ENCODE measurements around the gene CCL22.
"Not testable (repeated sequence)": the region's sequence is repeated elsewhere in the genome, so short reads cannot be mapped to it uniquely, and the experiment has no call there.

CCL22 gene

DNA sequence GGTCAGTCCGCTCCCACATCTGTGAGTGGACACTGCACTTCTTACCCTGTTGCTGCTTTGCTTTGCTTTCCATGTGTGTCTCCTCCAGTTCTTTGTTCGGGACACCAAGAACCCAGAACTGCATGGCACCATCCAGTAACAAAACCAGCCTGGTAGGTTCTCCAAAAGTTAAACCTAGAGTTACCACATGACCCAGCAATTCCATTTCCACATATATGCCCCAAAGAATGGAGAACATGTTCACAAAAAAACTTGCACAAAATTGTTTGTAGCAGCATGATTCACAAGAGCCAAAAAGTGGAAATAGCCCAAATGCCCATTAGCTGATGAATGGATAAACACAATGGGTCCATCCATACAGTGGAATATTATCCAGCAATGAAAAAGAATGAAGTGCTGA is 10.3 kb upstream of the CCL22 start:
- DNase-seq, result no peak

- no peak for DNase-seq
Observed at GRCh38 chr16:57349212-57350031, 9.2 kb upstream of the CCL22 start.

- no peak for DNase-seq
Observed at GRCh38 chr16:57352636-57353047, 5.9 kb upstream of the CCL22 start.

DNA sequence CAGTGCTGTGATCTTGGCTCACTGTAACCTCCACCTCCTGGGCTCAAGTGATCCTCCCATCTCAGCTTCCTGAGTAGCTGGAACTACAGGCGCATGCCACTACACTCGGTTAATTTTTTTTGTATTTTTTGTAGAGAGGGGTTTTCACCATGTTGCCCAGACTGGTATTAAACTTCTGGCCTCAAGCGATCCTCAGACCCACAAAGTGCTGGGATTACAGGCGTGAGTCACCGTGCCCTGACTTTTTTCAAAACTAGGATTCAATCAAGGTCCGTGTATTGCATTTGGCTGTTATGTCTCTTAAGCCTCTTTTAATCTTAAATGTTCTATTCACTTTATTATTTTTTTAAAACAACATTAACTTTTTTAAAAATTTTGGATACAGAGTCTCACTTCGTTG is 4.3 kb upstream of the CCL22 start:
- no peak for DNase-seq

GRCh38 chr16:57355898-57356414 is 2.6 kb upstream of the CCL22 start:
- no peak for DNase-seq

- DNase-seq, result no peak
Observed at GRCh38 chr16:57356547-57356946, 2.0 kb upstream of the CCL22 start.

DNA sequence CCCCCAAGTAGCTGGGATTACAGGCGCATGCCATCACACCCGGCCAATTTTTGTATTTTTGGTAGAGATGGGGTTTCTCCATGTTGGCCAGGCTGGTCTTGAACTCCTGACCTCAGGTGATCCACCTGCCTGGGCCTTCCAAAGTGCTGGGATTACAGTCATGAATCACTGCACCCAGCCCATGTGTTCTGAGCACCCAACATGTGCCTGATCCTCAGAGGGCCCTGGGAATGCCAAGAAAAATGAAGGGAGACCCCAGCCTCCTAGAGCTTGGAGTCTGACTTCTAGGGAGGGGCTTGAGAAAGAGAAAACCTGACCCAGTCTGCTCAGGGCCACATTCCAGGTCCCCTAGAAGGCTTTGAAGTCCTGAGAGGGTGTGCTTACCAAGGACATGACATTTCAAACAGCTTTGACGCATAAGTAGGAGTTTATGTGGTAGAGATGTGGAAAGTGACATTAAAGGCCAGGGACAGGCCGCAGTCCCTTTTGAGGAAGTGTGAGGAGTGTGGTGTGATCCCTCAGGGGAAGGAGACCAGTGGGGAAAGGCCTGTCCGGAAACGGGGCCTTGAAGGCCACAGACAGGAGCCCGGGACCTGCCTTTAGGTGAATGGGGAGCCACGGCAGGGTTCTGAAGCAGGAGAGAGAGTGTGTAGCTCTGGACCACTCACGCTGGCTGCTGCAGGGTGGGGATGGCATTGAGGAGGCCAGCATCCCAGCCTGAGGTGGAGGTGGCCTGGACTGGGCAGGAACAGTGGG is 1.1 kb upstream of the CCL22 start:
- DNase-seq, result no peak

DNA sequence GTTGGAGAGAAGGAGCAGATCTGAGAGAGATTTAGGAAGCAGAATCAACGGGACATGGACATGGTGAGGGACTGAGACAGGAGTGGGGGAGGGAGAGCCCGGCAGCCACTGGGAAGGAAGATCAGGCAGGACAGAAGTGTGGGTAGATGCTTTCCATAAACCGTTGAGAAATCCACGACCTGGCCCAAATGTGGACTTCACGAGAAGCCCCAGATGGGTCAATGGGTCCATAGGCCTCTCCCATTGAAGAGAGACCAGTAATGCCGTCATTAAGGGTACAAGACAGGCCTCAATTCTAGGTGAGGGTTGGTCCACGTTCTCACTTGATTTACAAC is 530 bp upstream of the CCL22 start:
- DNase-seq, result no peak

DNA sequence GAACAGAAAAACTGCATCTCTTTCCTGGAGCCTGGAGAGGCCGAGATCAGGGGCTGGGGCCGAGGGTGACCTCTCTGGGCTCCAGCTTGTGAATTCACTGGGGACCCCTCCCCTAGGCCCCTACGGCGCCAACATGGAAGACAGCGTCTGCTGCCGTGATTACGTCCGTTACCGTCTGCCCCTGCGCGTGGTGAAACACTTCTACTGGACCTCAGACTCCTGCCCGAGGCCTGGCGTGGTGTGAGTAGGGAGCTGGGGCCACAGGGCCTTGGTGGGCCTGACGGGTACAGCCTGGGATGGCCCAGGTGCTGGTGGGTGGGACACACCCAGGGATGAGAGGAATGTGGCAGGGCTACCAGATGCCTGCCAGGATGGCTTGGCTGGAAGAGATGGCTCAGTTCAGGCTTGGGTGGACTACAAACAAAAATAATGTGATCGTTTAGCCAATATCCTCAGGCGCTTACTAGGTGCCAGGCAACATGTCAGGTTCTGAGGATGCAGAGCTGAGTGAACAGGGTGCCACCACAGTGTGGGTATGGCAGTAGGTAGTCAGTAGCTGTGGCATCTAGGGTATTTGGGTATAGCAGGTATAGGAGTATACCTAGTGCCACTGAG is 1.8 kb downstream of the CCL22 start:
- no peak for DNase-seq

GRCh38 chr16:57361404-57361803 is 2.8 kb downstream of the CCL22 start:
- no peak for DNase-seq

- peak; percentile 15 for DNase-seq
Observed at GRCh38 chr16:57364143-57364542, 5.6 kb downstream of the CCL22 start.

DNA sequence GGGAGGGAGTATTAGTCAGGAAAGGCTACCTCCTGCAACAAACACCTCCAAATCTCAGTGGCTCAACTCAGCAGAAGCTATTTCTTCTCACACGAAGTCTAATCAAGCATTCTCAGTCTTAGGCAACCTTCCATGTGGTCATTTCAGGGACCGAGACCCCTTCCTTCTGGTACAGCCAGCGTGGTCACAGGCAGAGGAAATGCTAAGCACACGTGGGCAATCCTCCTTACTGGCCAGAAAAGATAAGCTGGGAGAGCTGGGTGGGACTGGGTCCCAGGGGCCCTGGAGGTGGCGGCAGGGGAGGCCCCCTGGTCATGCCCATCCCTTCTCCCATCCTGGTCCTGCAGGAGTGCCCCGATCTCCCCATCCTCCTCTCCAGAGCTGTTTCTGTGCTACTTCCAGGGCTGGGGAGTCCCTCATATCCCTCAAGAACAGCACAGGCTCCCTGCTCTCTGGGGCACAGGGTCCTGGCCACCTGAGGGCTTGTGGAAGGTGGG is 8.0 kb downstream of the CCL22 start:
- no peak for DNase-seq

- DNase-seq, result no peak
Observed at GRCh38 chr16:57367116-57367752, 8.7 kb downstream of the CCL22 start.

- no peak for DNase-seq
Observed at GRCh38 chr16:57371494-57372371, 13.2 kb downstream of the CCL22 start.

DNA sequence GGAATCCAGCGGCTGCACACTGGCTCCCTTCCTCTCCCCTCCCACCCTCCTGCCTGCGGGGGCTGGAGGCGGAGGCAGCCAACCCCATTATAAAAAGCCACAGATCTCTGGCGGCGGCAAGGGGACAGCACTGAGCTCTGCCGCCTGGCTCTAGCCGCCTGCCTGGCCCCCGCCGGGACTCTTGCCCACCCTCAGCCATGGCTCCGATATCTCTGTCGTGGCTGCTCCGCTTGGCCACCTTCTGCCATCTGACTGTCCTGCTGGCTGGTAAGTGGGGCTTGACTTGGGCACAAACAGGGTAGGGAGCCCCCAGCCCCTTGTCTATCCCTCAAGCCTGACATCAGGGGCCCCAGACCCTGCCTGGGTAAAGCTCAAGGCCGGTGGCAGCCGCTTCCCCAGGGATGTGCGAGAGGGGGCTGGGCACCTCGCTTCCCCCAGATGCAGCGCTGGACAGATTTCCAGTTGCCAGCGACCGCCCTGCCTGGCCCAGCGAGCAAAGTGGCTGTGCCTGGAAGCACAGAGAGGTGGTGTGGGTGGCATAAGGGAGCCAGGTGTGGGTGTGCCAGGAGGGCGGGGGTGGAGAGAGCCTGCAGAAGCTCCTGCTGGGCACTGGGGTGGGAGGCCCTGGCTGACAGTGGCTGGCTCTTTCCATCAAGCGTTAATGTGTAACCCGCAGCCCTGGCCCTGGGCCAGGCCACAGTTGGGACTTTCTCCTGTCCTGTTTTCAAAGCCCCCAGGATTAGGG is 14.0 kb downstream of the CCL22 start, which contains the start of gene CX3CL1:
CX3CL1 (plus strand) TSS at position 119 of the 745 bp plus-strand sequence; CDS start at position 198, 79 bp downstream.
- no peak for DNase-seq

DNA sequence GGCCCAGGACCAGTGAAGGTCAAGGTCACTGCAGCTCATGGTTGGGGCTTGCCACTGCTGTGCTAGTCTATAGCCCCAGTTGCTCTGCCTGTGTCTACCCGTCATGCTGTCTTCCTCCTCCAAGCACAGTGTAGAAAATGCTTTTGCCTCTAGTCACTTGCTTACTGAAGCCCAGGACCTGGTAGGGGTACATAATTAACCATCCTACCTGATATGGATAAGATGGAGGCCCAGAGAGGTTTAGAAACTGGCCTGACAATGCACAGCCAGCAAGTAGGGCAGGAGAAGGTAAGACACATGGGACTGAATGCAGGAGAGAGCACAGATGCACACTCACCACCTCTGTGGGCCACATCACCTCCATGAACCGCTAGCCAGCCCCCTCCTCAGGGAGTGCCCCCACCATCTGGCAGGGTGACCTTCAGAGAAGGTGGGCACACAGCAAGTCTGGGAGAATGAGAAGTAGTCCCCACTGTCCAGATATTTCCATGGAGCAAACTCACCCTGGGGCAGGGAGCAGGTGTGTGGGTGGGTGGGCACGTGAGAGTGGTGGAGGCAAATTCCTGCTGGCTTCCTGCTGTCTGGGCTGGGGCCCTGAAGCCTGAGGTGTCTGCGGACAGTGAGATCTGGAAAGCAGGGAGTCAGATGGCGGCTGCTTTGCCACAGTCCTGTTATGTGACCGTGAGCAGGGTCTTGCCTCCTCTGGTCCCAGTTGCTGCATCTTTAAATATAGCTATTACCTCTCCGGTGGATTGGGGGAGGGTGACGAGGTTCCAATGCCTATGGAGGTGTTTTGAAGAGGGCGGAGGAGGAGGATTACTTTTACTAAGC is 14.7 kb downstream of the CCL22 start:
- no peak for DNase-seq

DNA sequence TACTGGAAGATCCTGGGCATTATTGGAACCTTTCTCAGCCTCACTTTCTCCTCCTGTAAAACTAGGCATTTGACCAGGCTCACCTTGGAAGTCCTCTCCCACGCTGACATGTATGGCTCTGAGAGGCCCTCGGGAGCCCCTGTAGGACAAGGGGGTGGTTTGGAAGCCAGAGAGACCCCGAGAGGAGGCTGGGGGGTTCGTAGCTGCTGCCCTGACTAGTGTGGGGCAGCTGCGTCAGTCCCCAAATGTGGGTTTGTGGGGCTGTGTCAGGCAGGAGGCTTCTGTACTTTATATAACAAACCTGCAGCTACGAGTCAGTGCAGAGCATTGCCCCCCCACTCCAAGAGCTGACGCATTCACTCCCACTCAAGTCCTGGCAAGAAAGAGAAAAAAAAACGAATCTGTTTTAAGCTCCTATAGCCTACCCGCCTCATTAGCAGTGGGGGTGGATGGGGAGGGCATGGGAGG is 15.5 kb downstream of the CCL22 start:
- DNase-seq, result no peak

DNA sequence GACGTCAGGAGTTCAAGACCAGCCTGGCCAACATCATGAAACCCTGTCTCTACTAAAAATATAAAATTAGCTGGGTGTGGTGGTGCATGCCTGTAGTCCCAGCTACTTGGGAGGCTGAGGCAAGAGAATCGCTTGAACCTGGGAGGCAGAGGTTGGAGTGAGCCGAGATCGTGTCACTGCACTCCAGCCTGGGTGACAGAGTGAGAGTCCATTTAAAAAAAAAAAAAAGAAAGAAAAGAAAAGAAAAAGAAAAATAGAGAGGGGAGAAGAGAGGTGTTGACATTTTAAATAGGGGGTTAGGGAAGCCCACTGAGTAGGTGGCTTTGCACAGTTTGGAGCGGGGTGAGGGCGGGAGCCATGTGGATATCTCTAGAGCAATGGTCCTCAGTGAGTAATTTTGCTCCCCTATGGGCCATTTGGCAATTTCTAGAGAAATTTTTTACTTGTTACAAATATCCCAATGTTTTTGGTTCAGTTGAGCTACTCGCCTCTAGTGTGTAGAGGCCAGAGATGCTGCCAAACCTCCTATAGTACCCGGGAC is 16.4 kb downstream of the CCL22 start:
- DNase-seq, result not testable (repeated sequence)

DNA sequence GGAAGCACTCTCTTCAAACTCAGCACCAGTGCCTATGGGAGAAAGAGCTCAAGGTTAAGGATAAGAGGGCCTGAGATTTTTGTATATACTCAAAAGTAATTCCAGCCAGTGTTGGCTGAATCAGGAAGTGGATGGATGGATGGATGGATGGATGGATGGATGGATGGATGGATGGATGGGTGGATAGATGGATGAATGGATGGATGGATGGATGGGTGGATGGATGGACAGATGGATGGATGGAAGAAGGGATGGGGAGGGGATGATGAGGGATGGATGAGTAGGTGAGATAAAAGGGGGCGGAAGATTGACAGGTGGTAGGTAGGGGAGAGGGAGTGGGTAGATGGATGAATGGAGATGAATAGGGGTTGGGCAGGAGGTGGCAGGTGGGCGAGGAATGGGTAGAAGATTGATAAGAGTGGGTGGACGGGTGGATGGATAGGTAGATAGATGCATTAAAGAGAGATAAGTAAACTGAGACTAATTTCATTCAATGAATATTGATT is 17.8 kb downstream of the CCL22 start:
- DNase-seq, result no peak

Measured in activated CD4-positive, CD25-positive, alpha-beta regulatory T cell treated with anti-CD3 and anti-CD28 coated beads, Interleukin-2, amount 50 U/mL, for 72 hours (primary cell).